NB4 (cell line): ENCODE results near the gene ZNF778.
A peak's percentile ranks its signal among the peaks of the same experiment; 100 is the strongest.
"Not testable (repeated sequence)": the region's sequence is repeated elsewhere in the genome, so short reads cannot be mapped to it uniquely, and the experiment has no call there.

ENCODE experiments used
- DNase-seq: peaks from one replicate; pipeline ENCODE4 v3.0.0; 2010; ENCODE audit warnings: low read depth
- H3K4me3 ChIP-seq: one replicate; pipeline ENCODE4 v1.5.1; 2011; ENCODE audit warnings: mild to moderate bottlenecking, low read depth, low read length, moderate library complexity
- CTCF ChIP-seq: IDR thresholded peaks from one replicate; pipeline ENCODE4 v1.5.1; 2012; ENCODE audit warnings: low read depth, low read length
- MYC ChIP-seq: IDR thresholded peaks from 2 replicates; pipeline ENCODE4 v1.6.1; 2011; ENCODE audit warnings: low read depth, low read length
- POLR2A ChIP-seq: IDR thresholded peaks from 2 replicates; pipeline ENCODE4 v1.6.1; 2011; ENCODE audit warnings: mild to moderate bottlenecking; ENCODE audit not compliant: insufficient read length; ENCODE audit errors: extremely low read depth
- TF ChIP-seq, protein P1 (sequence below): IDR thresholded peaks from 2 replicates; pipeline ENCODE4 v1.6.1; 2011; ENCODE audit warnings: low read depth, low read length

The ZNF778 gene

DNA sequence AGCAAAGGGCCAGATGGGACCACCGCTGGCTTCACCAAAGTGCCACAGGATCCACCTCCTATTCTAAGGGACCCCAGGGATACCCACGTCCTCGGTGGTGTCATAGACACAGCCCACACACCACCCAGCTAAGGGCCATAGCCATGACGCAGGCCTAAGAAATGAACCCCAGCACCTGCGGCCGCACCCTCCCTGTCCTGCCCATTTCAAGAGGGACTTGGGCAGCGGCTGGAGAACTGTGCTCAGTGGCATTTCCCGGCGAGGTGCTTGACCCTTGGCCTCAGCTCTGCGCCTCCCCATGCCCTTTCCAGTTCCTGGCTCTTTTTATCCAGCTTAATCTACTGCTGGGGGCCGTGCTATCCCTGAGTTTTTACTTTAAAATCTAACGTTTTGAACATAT, 27.3 kb downstream of the ZNF778 start:
- no peak overlapping the region for H3K4me3 ChIP-seq
- TF ChIP-seq MYC: no peak
- no peak for TF ChIP-seq CTCF
- TF ChIP-seq, protein P1, sequence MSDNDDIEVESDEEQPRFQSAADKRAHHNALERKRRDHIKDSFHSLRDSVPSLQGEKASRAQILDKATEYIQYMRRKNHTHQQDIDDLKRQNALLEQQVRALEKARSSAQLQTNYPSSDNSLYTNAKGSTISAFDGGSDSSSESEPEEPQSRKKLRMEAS: no peak
- no peak for TF ChIP-seq POLR2A
- DNase-seq: no peak

- TF ChIP-seq, protein P1: no peak
- TF ChIP-seq CTCF (no peak), POLR2A (no peak), MYC (no peak)
- peak overlapping the region; percentile 42 for H3K4me3 ChIP-seq
- DNase-seq: no peak
Measured at GRCh38 chr16:89246383-89246902, 28.9 kb downstream of the ZNF778 start.

DNA sequence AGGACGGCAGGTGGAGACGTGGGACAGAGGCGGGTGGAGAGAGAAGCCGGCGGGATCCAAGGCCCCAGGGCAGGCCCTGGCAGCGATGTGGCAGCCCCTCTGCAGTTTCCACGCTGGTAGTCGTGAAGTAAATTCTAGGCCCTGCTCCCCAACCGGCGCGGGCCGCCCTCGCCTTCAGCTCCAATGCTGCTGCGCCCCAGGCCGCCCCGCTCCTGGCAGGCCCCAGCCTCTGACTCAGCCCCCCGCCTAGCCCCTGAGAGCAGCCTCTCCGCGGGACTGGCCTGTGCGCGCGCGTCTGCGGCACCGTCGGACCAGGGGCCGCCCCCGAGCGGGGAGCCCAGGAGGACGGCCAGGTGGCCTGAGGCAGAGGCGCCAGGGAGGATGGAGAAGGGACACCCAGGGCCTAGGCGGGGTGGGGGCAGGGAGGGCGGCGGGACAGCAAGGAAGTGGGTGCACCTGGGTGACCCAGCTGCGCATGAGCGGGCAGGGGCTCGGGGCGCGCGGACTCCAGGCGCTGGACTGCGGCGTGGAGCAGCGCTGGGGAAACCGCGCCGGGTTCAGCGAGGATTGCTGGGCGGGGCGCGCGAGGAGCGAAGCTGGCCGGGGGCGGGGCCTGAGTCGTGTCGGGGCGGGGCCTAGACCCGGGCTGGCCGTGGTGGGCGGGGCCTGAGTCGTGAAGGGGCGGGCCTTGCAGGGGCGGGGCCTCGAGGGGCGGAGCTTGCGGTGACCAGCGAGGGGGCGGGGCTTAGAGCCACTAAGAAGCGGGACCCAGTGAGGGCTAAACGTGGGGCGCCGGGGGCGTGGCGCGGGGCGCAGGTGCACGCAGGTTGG, 29.6 kb downstream of the ZNF778 start:
- peak; percentile 86 for DNase-seq
- peak overlapping the region; percentile 42 for H3K4me3 ChIP-seq
- TF ChIP-seq POLR2A (no peak), CTCF (no peak)

GRCh38 chr16:89247734-89248075, 30.2 kb downstream of the ZNF778 start:
- DNase-seq: not testable (repeated sequence)

DNA sequence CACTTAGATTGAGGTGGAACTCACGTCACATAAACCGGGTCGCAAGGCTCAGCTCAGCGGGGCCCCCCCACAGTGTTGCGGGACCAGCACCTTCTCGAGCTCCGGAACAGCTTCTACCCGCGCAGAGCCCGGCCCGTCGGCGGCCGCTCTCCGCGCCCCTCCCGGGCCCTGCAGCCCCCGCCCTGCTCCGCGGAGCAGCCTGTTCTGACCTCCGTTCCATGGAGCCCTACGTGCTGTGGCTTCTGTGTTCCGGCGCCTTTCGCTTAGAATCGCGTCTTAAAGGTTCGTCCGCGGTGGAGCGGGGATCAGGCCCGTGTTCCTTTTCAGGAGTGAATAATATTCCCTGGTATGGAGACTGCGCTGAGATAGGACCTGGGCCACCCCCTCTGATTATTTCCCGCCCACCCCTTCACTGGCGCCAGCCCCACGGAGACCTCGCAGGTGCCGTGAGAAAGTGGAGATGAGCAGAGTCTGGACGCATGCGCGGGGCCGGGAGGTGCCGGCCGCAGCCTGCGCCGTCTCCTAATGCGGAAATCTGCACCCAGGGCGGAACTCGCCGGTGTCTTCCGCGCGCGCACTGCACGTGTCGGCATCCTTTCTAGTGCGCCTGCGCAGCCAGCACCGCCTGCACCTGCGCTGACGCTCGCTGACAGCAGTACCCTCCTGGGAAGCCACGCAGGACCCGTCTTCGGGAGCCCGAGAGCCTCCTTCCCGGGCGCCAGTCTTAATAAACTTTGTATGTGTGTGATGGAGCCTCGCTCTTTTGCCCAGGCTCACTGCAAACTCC, 30.9 kb downstream of the ZNF778 start:
- DNase-seq: no peak
- no peak overlapping the region for H3K4me3 ChIP-seq
- TF ChIP-seq POLR2A (no peak), CTCF (no peak), MYC (no peak)
- TF ChIP-seq, protein P1: no peak

More at GRCh38 chr16:89247734-89248075, 30.2 kb downstream of the ZNF778 start:
- not testable (repeated sequence) for H3K4me3 ChIP-seq

- DNase-seq: peak; percentile 64
- H3K4me3 ChIP-seq: no peak overlapping the region
- TF ChIP-seq, protein P1: no peak
Measured at GRCh38 chr16:89253548-89254287, 36.2 kb downstream of the ZNF778 start.
